NCI-H1048 (cell line): Measurements from ENCODE around the gene KIZ.

Source experiments
- DNase-seq: peaks from one replicate; lab custom pipeline; 2025; lab: John Stamatoyannopoulos, UW

Gene KIZ

DNA sequence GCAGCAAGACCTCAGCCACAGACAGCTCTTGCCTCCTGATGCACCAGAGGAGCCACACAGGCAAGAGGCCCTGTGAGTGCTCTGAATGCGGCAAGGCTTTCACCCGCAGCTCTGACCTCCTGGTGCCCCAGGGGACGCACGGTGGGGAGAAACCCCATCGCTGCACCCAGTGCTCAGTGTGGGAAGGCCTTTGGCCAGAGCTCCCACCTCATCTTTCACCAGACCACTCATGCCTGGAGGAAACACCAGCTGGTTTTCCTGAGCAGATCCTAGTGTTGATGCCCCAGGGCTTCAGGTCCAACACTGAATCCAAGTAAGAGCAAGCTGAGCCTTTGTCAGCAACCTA, 140.3 kb downstream of the KIZ start:
- no peak for DNase-seq

GRCh38 chr20:21269772-21270171, 143.9 kb downstream of the KIZ start:
- DNase-seq: no peak

DNA sequence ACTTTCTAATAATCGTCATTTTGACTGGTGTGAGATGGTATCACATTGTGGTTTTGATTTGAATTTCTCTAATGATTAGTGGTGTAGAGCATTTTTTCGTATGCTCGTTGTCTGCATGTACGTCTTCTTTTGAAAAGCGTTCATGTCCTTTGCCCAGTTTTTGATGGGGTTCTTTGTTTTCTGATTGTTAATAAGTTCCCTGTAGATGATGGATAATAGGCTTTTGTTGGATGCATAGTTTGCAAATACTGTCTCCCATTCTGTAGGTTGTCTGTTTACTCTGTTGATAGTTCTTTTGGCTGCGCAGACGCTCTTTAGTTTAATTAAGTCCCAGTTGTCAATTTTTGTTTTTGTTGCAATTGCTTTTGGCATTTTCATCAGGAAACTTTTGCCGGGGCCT, 144.9 kb downstream of the KIZ start:
- DNase-seq: no peak

- no peak for DNase-seq
Measured at GRCh38 chr20:21272279-21272678, 146.4 kb downstream of the KIZ start.

DNA sequence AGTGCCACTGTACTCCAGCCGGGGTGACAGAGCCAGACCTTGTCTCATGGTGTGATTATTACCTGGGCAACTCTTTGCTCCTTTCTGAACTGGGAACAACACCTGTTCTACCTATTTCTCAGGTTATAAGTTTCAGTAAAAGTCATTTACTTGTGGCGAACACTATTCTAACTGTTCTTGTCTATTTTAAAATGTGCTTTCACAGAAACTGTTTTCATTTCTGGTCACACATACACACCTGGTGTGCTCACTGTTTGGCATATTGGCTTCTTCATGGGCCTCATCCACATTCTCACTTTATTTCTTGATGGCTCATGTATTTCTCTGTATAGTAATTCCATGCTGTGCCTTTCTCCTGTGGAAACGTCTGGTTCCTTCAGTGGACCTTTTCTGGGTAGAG, 146.8 kb downstream of the KIZ start:
- no peak for DNase-seq

GRCh38 chr20:21273755-21274386, 148.0 kb downstream of the KIZ start:
- DNase-seq: no peak

DNA sequence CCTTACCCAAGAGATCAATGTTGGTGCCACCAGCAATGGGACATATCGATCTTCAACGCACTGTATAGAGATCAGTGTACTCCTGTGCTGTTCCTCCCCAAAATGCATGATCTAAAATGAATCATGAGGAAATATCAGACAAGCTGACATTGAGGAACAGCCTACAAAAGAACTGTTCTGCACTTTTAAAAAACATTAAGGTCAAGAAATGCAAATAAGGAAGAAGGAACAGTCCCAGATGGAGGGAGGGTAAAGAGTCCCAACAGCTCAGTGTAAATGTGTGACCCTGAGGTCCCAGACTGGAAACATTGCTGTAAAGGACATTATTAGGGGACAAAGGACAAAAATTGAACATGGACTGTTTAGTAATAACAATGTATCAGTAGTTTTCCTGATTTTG, 152.9 kb downstream of the KIZ start:
- DNase-seq: no peak

DNA sequence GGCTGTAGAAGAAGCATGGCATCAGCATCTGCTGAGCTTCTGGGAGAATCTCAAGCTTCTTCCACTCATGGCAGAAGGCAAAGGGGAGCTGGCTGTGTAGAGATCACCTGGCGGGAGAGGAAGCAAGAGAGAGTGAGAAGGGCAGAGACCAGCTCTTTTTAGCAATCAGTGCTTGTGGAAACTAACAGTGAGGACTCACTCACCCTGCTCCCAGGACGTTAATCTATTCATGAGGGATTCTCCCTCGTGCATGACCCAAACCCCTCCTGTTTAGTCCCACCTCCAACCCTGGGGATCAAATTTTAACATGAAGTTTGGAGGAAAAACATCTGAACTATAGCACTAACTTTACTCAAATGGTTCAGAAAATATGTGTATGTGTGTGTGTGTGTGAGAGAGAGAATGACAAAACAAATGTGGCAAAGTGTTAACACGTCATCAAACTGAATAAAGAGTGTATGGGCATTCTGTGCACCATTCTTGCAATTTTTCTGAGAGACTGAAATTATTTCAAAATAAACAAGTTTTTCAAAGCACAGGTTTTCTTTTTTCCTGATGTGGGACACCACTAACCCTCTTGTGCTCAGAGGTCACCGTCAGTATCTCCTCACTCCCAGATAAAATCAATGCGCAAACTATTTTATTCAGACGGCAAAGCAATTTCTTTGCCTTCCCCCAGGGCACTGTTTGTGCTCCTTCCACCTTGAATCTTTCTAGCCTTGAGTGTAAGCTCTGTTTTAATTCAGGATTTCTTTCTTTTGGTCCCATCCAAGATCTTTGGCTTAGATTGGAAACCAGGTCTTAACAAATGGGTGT, 154.0 kb downstream of the KIZ start:
- no peak for DNase-seq

DNA sequence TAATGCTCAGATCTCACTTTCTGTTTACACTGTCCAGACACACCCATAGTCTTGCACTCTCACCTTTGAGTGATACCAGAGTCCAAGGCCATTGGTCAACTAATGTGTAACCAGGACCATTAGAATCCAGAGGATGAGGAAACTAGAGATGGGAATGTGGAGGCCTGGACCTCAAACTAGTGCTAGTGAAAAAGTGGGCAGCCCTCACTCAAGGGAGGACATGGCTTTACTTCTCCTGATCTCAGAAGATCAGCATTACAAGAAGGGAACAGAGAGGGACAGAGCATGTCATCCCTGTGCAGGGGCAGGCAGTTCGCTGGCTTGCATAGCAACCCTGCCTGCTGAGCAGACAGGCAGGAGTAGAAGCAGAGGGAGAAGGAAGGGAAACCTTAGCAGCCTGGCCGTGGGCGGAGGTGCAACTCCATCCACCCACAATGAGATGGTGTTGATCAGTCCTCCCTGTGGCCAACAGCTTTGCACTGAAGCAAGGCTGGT, 154.7 kb downstream of the KIZ start:
- no peak for DNase-seq

- DNase-seq: no peak
Measured at GRCh38 chr20:21286775-21287174, 160.9 kb downstream of the KIZ start.

DNA sequence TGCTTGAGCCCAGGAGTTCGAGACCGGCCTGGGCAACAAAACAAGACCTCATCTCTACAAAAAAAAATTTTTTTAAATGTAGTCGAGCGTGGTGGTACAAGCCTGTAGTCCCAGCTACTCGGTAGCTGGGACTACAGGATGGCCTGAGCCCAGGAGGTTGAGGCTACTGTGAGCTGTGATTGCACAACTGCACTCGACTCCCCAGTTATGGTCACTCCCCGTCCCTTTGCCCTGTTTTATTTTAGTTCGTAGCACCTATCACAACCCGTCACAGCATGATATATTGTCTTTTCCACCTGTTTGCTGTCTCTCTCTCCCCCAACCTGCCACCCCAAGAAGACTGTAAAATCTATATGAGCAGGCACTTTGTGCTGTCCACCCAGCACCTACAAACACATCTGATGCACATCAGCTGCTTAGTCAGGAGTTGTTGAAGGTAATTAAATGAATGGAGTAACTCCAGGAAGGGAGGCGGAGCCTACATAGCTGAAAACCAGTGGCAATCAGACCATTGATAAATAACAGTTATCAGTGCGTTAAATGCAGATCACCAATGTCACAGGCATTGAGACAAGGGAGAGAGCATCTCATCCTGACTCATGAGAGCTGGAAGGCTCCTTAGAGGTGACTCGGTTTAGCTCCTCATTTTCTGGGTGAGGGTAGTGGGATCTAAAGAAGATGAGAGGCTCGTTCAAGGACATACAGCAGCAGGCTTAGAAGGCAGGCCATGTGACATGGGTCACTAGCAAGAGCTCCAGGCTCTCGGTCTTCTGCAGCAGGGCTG, 162.9 kb downstream of the KIZ start:
- DNase-seq: no peak

DNA sequence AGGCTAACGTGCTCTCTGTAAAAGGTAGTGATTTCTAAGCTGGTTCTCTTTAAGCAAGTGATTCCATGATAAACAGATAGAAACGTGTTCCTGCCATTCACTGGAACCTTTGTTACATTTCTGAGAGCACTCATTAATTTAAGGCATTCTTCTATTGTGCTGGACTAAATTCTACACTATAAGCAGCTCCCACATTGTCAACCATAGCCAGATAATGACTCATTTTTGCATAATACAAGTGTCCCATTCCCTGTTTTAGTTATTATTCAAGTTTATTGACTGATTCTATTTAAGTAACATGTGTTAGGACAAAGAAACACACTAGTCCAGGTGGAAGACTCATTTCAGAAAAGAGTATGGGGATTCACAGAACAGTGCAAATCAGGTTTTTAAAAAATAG, 163.8 kb downstream of the KIZ start:
- no peak for DNase-seq

DNA sequence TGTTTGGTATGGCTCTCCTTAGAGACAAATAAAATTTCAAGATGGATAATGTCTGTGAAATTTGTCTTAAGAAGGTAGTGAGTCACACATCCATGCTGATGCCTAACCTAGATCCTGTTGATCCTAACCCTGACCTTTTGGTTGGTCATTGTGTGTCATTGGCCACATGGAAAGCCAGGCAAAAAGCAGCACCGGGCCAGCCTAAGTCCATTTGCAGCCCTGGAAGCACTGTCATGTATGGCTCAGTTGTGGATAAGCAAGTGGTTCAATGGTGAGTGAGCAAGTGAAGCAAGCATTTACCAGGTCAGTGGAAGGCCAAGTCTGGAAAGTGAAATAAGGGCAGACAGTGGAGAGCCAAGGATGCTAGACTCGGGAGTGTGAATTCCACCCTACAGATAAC, 165.1 kb downstream of the KIZ start:
- DNase-seq: no peak

GRCh38 chr20:21294755-21295154, 168.9 kb downstream of the KIZ start:
- no peak for DNase-seq
